ENCODE results near the gene STX11.

The STX11 gene

DNA sequence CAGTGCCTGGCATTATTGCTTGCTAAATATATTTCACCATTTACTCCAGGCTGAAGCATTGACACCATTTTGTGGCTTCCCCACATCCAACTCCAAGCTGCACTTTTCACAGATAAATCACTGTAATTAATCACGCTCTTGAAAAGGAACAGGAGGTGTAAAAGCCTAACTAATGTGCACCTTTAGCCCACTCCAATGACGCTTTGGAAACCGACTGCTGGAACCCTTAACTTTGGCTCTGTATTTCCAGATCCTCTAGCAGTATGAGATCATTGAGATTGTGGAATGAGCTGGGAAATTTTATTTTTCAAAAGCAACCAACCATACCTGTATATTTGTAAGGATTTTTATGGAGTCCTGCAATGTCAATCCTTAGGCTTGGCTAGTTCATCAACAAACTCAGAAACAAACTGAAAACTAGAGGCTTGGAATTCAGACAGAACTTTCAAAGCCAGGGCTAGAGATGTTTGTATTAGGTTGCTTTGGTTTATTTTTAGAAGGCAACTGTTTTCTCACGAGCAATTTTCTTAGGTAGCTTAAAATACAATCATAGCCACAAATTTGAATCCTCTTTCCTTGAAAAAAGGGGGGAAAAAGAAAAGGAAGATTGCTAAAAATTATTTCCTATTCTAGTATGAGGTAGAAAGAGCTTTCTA, 82.0 kb downstream of the STX11 start:
- Histone ChIP-seq H2AFZ (ENCODE audit: insufficient read depth, low read length, poor library complexity) (no peak overlapping the region), H3K14ac (ENCODE audit: low read length) (no peak overlapping the region), H3K79me1 (ENCODE audit: low read length) (no peaks in the 10 kb centered on the region), H3K9me3 (ENCODE audit: insufficient read depth, low read depth, low read length) (no peaks in the 10 kb centered on the region), H3K9ac (ENCODE audit: low read length) (no peak overlapping the region), H3K36me3 (ENCODE audit: control insufficient read depth in 1 of 2, insufficient read depth in 2 of 2, low read length in 2 of 2) (no peaks in the 10 kb centered on the region), H3K4me3 (ENCODE audit: low read depth, low read length) (no peak overlapping the region), H4K12ac (ENCODE audit: low read depth, low read length) (no peak overlapping the region), H3K27ac (ENCODE audit: low read depth, low read length) (no peak overlapping the region), H4K91ac (ENCODE audit: low read depth, low read length) (no peak overlapping the region), H3K4ac (ENCODE audit: low read depth, low read length) (no peak overlapping the region), H3K4me1 (ENCODE audit: control insufficient read depth in 1 of 2, insufficient read depth in 2 of 2, low read length in 2 of 2) (no peaks in the 10 kb centered on the region), H3K4me2 (ENCODE audit: low read length) (no peak overlapping the region), H4K8ac (ENCODE audit: low read depth, low read length) (no peak overlapping the region), H2BK5ac (ENCODE audit: low read depth, low read length, poor library complexity) (no peak overlapping the region), H2BK12ac (ENCODE audit: low read length) (no peak overlapping the region), H3K27me3 (ENCODE audit: insufficient read depth, low read length) (no peaks in the 10 kb centered on the region), H3K79me2 (ENCODE audit: control insufficient read depth, insufficient read depth, low read length, poor library complexity) (no peaks in the 10 kb centered on the region), H2BK120ac (ENCODE audit: insufficient read depth, low read length, poor library complexity) (no peak overlapping the region), H2AK5ac (ENCODE audit: low read length) (no peak overlapping the region), H3K18ac (ENCODE audit: low read length) (no peak overlapping the region), H3K23ac (ENCODE audit: low read length) (no peak overlapping the region)
- no peak for DNase-seq
- WGBS (ENCODE audit: extremely low coverage, insufficient coverage, insufficient read length) = no CpG with 5 or more reads among the region's 4 CpGs

DNA sequence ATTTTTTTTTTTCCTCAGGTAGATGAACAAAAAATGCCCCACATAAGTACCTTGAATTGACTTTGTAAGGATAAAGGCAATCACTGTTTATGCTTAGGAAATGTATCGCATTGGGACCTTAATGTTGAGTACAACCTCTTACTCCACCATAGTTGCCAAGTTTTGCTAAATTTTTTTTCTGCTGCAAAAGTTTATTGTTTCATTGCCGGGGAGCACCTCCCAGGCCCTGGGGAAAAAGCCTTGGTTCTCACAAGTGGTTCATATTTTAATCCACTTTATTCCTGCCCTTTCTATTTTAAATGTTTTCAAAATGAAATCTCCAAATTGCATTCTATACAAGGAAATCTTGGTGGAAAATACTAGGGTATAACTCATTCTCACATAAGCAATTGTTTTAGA, 82.5 kb downstream of the STX11 start:
- DNase-seq = no peak
- no peaks in the 10 kb centered on the region for H3K4me1 ChIP-seq (ENCODE audit: control insufficient read depth in 1 of 2, insufficient read depth in 2 of 2, low read length in 2 of 2)
- no peaks in the 10 kb centered on the region for H3K27me3 ChIP-seq (ENCODE audit: insufficient read depth, low read length)
- no peak overlapping the region for H2BK12ac ChIP-seq (ENCODE audit: low read length)
- no peak overlapping the region for H3K18ac ChIP-seq (ENCODE audit: low read length)
- H2BK120ac ChIP-seq (ENCODE audit: insufficient read depth, low read length, poor library complexity) = no peak overlapping the region
- H2AFZ ChIP-seq (ENCODE audit: insufficient read depth, low read length, poor library complexity) = no peak overlapping the region
- no peak overlapping the region for H3K4me3 ChIP-seq (ENCODE audit: low read depth, low read length)
- no peaks in the 10 kb centered on the region for H3K79me1 ChIP-seq (ENCODE audit: low read length)
- H3K4ac ChIP-seq (ENCODE audit: low read depth, low read length) = no peak overlapping the region
- H2AK5ac ChIP-seq (ENCODE audit: low read length) = no peak overlapping the region
- H4K8ac ChIP-seq (ENCODE audit: low read depth, low read length) = no peak overlapping the region
- H3K14ac ChIP-seq (ENCODE audit: low read length) = no peak overlapping the region
- no peaks in the 10 kb centered on the region for H3K79me2 ChIP-seq (ENCODE audit: control insufficient read depth, insufficient read depth, low read length, poor library complexity)
- H3K9ac ChIP-seq (ENCODE audit: low read length) = no peak overlapping the region
- H3K23ac ChIP-seq (ENCODE audit: low read length) = no peak overlapping the region
- H4K91ac ChIP-seq (ENCODE audit: low read depth, low read length) = no peak overlapping the region
- no CpG with 5 or more reads among the region's 2 CpGs for WGBS (ENCODE audit: extremely low coverage, insufficient coverage, insufficient read length)
- no peak overlapping the region for H2BK5ac ChIP-seq (ENCODE audit: low read depth, low read length, poor library complexity)
- H3K9me3 ChIP-seq (ENCODE audit: insufficient read depth, low read depth, low read length) = no peaks in the 10 kb centered on the region
- H3K4me2 ChIP-seq (ENCODE audit: low read length) = no peak overlapping the region
- no peak overlapping the region for H3K27ac ChIP-seq (ENCODE audit: low read depth, low read length)
- no peak overlapping the region for H4K12ac ChIP-seq (ENCODE audit: low read depth, low read length)
- no peaks in the 10 kb centered on the region for H3K36me3 ChIP-seq (ENCODE audit: control insufficient read depth in 1 of 2, insufficient read depth in 2 of 2, low read length in 2 of 2)

DNA sequence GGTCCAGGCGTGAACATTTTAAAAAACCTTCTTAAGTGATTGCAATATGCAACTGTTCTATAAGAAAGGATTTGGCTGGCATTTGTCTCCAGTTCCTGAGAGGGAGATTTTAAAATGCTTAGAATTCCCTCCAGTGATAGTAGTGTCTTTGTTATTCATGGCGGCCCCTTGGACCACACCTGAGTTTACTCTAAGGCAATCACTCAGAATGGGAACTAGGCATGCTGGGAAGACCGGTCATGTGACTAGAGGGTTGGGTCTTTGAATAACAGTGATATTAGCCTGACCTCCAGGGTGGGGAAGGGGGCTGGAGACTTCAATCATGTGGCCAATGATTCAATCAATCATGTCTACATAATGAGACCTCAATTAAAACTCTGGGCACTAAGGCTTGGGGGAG, 84.1 kb downstream of the STX11 start:
- Histone ChIP-seq H3K9me3 (ENCODE audit: insufficient read depth, low read depth, low read length) (no peaks in the 10 kb centered on the region), H3K27ac (ENCODE audit: low read depth, low read length) (no peak overlapping the region), H3K9ac (ENCODE audit: low read length) (no peak overlapping the region), H4K91ac (ENCODE audit: low read depth, low read length) (no peak overlapping the region), H4K8ac (ENCODE audit: low read depth, low read length) (no peak overlapping the region), H3K4me3 (ENCODE audit: low read depth, low read length) (no peak overlapping the region), H2AFZ (ENCODE audit: insufficient read depth, low read length, poor library complexity) (no peak overlapping the region), H3K27me3 (ENCODE audit: insufficient read depth, low read length) (no peaks in the 10 kb centered on the region), H3K79me1 (ENCODE audit: low read length) (no peaks in the 10 kb centered on the region), H3K14ac (ENCODE audit: low read length) (no peak overlapping the region), H3K18ac (ENCODE audit: low read length) (no peak overlapping the region), H2BK120ac (ENCODE audit: insufficient read depth, low read length, poor library complexity) (no peak overlapping the region), H3K23ac (ENCODE audit: low read length) (no peak overlapping the region), H3K4ac (ENCODE audit: low read depth, low read length) (no peak overlapping the region), H2BK5ac (ENCODE audit: low read depth, low read length, poor library complexity) (no peak overlapping the region), H3K4me2 (ENCODE audit: low read length) (no peak overlapping the region), H2BK12ac (ENCODE audit: low read length) (no peak overlapping the region), H3K4me1 (ENCODE audit: control insufficient read depth in 1 of 2, insufficient read depth in 2 of 2, low read length in 2 of 2) (no peaks in the 10 kb centered on the region), H3K79me2 (ENCODE audit: control insufficient read depth, insufficient read depth, low read length, poor library complexity) (no peaks in the 10 kb centered on the region), H2AK5ac (ENCODE audit: low read length) (no peak overlapping the region), H4K12ac (ENCODE audit: low read depth, low read length) (no peak overlapping the region), H3K36me3 (ENCODE audit: control insufficient read depth in 1 of 2, insufficient read depth in 2 of 2, low read length in 2 of 2) (no peaks in the 10 kb centered on the region)
- DNase-seq = no peak
- no CpG with 5 or more reads among the region's 3 CpGs for WGBS (ENCODE audit: extremely low coverage, insufficient coverage, insufficient read length)

DNA sequence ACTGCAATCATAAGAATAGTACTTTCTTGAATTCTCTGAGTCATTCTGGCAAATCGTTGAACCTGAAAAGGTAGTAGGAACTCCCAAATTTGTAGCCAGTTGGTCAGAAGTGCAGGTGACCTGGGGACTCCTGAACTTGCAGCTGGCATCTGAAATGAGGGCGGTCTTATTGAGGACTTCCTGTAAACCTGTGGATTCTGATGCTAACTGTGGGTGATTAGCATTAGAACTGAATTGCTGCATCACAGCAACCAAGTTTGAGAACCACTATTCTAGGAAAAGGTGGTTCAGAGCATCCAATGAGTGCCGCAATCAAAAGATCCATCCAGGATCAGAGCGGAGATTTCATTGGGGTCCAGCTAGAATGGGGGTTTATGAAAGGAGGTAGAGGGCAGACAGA, 84.6 kb downstream of the STX11 start:
- H3K14ac ChIP-seq (ENCODE audit: low read length) = no peak overlapping the region
- H3K27ac ChIP-seq (ENCODE audit: low read depth, low read length) = no peak overlapping the region
- H3K79me1 ChIP-seq (ENCODE audit: low read length) = no peaks in the 10 kb centered on the region
- H4K91ac ChIP-seq (ENCODE audit: low read depth, low read length) = no peak overlapping the region
- H3K23ac ChIP-seq (ENCODE audit: low read length) = no peak overlapping the region
- no CpG with 5 or more reads among the region's 4 CpGs for WGBS (ENCODE audit: extremely low coverage, insufficient coverage, insufficient read length)
- no peak overlapping the region for H2BK12ac ChIP-seq (ENCODE audit: low read length)
- no peak overlapping the region for H2BK120ac ChIP-seq (ENCODE audit: insufficient read depth, low read length, poor library complexity)
- H4K8ac ChIP-seq (ENCODE audit: low read depth, low read length) = no peak overlapping the region
- no peak overlapping the region for H2AK5ac ChIP-seq (ENCODE audit: low read length)
- no peak overlapping the region for H2BK5ac ChIP-seq (ENCODE audit: low read depth, low read length, poor library complexity)
- H3K36me3 ChIP-seq (ENCODE audit: control insufficient read depth in 1 of 2, insufficient read depth in 2 of 2, low read length in 2 of 2) = no peaks in the 10 kb centered on the region
- no peak for DNase-seq
- no peak overlapping the region for H2AFZ ChIP-seq (ENCODE audit: insufficient read depth, low read length, poor library complexity)
- H3K9ac ChIP-seq (ENCODE audit: low read length) = no peak overlapping the region
- no peak overlapping the region for H3K18ac ChIP-seq (ENCODE audit: low read length)
- no peak overlapping the region for H3K4me3 ChIP-seq (ENCODE audit: low read depth, low read length)
- no peak overlapping the region for H3K4me2 ChIP-seq (ENCODE audit: low read length)
- no peak overlapping the region for H4K12ac ChIP-seq (ENCODE audit: low read depth, low read length)
- H3K27me3 ChIP-seq (ENCODE audit: insufficient read depth, low read length) = no peaks in the 10 kb centered on the region
- no peaks in the 10 kb centered on the region for H3K9me3 ChIP-seq (ENCODE audit: insufficient read depth, low read depth, low read length)
- H3K79me2 ChIP-seq (ENCODE audit: control insufficient read depth, insufficient read depth, low read length, poor library complexity) = no peaks in the 10 kb centered on the region
- H3K4ac ChIP-seq (ENCODE audit: low read depth, low read length) = no peak overlapping the region
- no peaks in the 10 kb centered on the region for H3K4me1 ChIP-seq (ENCODE audit: control insufficient read depth in 1 of 2, insufficient read depth in 2 of 2, low read length in 2 of 2)
